GM18511 (cell line): ENCODE measurements around the gene HOXA4.

Experiments
- ATAC-seq: cut with Tn5 transposase; IDR thresholded peaks from one replicate; pipeline ENCODE4 v1.9.1; 2021; ENCODE audit warnings: mild to moderate bottlenecking, moderate library complexity; ENCODE audit not compliant: unreplicated experiment

HOXA4 gene

DNA sequence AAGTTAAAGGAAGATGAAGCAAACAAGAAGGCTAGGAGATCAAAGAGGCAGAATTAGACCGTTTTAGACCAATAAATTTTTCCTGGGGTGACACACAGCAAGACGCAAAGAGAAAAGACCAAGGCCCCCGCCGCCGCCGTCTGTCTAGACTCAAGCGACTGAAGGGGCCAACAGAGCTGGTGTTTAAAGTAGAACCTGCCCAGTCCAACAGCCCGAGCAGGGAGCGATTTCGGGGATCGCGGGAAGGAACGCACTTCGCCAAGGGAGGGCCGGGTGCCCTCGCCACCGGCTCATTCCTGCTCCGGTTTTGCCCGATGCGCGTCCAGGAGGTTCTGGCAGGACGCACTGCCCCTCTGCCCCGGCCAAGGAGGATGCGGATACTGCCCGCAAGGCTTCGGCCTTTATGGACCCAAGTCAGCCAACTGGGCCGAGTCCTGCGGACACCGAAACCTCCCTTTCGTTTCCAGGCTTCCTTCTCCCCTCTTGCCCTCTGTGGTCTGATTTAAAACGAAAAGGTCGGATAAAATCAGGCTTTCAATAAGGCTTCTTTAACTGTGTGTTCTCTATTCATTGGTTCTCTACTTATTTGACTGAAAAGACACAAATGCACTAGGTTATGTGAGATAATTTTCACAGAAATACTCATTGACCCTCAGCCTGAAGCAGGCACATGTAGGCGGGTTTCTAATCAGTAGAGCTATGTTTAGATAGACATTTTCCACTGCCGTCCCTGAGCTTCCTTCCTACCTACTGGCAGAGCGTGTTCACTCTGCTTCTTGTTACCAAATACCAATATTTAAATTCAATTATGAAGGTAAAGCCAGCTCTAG, 28.1 kb upstream of the HOXA4 start:
- ATAC-seq: no peak

DNA sequence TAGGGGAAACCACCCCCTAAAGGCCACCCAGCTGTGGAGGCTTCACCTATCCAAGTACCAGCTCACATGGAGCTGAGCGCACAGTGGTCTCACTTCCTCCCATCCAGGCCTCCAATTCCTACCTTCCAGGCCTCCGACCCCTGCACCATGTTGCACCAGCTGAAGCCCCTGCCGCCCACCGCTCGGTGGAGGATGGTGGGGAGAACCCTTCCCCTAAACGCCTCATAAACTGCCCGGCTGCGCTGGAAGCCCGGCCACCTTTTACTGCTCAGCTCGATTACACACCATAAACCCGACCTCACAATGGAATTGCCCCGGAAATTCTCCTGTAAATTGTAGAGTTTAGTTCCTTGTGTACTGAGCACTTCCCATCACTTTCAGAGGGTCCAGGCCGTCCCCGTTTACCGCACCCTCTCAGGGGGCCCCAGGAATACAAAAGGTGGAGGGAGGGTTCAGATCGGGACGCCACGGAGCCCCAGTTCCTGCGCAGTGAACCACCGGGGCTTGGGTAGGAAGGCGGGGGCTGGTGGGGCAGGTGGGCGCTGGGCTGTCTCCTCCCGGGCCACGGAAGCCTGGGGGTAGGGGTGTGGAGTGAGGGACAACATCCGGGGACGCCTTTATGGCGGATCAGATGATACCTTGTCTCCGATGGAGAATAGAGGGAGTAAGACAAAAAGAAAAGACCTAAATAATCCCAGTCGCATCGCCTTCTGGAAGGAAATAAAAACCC, 27.3 kb upstream of the HOXA4 start:
- no peak for ATAC-seq

DNA sequence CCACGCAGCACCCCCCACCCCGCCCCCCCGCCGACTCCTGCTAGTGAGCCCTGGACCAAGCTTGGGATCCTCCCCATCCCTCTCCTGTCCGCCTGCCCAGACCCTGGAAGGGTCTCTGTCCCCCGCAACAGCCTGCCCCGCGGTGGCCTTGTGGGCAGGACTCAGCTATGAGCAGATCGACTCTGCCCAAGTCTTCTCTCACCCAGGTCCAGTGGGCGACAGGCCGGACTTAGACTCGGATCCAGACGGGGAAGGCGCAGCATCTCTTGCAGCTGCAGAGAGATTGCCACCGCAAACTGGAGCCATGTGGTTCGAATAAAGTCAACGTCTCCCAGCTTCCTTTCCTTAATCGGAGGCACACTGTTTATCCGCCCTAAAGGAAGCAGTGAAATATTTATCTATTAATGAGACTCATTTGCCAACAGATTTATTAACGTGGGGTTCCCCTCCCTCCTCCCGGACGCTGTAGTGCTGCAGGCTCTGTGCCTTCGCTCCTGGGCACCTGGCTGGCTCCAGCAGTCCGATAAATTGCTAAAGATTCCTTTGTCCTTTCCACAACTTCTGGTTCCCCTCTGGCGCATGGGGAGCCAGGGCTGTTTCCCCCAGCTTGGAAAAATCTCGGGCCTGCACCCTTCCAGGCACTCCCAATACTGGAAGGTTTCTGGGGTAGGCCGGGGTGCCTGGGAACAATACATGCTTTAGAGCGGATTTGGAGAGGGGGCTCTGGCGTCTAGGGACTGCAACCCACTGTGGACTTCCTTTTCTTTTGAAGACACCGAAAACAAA, 26.6 kb upstream of the HOXA4 start:
- ATAC-seq: no peak

DNA sequence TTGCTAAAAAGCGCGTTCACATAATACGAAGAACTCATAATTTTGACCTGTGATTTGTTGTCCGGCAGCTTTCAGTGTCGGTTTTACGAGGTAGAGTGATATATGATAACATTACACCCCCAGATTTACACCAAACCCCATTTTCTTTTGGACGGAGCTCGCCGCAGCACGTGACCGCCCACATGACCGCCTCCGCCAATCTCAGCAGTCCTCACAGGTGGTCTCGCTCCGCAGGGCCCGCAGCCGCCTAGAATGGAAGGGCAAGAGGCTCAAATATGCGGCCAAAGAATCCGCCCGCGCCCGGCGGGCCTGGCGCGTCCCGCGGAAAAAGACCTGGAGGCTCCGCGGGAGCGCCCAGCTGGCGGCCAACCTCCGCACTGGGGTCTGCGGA, 25.9 kb upstream of the HOXA4 start, which contains the start of gene HOXA7:
HOXA7 (minus strand) TSS at position 168 of the 391 bp plus-strand sequence; CDS start at position 38, 130 bp downstream.
- no peak for ATAC-seq

DNA sequence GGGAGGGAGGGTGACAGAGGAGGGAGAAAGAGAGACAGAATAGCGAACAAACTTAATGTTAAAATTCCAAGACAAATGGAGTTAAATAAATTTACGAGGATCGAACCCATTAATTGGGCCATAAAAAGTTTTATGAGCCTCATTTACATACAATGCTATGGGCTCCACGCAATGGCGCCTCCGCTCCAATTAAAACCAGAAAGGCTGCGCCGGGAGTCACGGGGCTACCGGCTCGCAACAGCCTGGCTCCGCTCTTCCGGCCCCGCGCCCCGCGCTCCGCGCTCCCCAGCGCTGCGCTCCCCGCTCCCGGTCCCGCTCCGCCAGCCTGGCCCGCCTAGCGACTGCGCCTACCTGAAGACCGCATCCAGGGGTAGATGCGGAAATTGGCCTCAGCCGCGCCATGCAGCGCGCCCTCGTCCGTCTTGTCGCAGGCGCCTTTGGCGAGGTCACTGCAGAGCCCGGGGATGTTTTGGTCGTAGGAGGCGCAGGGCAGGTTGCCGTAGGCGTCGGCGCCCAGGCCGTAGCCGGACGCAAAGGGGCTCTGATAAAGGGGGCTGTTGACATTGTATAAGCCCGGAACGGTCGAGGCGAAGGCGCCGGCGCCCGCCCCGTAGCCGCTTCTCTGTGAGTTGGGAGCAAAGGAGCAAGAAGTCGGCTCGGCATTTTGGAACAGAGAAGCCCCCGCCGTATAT, 25.4 kb upstream of the HOXA4 start:
- ATAC-seq: no peak

DNA sequence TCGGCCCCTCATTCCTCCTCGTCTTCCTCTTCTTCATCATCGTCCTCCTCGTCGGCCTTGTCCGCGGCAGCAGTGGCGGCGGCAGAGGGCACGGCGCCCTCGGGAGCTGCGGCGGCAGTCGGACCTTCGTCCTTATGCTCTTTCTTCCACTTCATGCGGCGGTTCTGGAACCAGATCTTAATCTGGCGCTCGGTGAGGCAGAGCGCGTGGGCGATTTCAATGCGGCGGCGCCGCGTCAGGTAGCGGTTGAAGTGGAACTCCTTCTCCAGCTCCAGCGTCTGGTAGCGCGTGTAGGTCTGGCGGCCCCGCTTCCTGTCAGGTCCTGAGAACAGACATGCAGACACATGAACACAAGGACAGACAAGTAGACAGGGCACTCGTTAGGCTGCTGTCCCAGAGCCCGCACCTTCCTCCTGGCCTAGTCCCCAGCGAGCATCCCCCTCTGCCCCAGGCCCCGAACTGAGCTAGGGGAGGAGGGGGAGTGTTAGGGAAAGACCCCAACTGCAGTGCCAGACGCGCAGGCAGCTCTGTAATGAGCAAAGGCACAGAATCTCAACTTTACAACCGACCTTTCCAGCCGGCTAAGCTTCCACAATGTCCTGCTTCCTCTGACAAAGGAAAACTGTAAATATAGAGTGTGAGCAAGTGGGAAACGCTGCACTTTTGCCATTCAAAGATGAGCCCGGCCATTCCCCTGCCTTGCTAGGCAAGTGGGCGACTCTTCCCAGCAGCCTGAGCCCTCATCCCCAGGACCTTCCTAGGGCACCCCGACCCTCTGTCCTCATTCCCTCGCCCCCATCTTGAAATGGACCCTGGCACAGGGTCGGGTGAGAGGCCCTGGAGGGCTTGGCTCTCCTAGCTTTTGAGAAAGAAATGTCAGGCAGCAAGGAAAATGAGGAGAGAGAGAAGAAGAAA, 24.6 kb upstream of the HOXA4 start:
- ATAC-seq: no peak

DNA sequence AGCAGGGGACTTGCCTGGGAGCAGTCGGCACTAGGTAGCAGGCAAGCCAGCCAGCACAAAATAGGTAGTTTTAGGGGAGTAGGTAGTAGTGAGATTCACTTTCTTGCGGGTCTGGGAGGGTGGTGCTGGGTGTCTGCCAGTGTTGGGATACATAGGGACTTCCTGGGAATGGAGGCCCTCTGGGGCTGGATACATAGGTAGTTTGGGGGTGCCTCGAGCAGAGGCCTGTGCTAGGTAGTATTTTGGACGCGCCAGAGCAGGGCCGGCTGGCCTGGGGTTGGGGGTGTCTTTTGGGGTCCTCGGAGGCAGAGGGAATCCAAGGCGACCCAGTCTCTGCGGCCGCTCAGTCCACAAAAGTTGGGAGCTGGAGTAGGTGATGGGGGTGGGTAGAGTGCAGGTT, 23.8 kb upstream of the HOXA4 start:
- no peak for ATAC-seq

DNA sequence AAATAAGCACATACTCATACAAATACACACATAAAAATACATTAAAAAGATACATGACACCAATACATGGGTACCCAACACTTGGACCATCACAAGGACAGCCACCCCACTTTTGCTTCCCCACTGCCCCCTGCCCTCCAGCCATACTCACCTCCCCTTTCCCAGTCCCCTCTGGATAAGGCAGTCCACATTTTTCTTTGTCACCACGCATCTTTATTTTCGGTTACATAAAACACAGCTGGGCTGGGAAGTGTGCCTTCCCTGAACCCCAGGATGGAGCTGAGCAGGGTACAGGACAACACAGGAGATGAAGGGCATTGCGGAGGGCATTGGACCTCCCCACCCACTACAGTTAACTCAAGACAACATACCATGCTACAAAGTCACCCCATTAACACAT, 23.0 kb upstream of the HOXA4 start:
- no peak for ATAC-seq

DNA sequence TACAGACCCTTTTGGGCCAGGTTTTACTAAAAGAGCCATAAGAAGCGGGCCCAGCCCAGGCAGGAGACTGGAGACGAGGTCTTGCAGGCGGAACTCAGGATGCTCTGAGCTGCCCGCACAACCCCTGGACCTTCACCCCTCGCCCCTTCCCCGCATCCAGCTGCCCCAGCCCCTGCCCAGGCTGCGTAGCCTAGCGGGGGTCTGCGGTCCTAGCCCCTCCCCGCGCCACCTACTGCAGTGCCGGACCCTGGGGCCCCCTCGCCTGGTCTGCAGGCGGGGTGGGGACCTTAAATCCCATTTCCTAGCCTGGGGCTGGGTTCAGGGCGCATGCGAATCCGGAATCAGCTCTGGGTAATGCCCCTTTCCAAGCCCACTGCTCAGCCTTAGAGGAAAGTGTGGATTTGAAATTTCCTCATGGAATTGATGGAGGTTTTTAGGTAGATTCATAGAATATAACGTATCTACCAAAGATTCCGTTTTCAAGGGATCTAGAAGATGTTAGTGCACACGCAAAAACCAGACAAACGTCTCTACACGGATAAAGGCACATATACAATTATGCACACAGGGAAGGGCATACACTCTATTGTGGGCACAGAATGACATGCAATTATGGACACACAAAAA, 22.4 kb upstream of the HOXA4 start:
- ATAC-seq: no peak

DNA sequence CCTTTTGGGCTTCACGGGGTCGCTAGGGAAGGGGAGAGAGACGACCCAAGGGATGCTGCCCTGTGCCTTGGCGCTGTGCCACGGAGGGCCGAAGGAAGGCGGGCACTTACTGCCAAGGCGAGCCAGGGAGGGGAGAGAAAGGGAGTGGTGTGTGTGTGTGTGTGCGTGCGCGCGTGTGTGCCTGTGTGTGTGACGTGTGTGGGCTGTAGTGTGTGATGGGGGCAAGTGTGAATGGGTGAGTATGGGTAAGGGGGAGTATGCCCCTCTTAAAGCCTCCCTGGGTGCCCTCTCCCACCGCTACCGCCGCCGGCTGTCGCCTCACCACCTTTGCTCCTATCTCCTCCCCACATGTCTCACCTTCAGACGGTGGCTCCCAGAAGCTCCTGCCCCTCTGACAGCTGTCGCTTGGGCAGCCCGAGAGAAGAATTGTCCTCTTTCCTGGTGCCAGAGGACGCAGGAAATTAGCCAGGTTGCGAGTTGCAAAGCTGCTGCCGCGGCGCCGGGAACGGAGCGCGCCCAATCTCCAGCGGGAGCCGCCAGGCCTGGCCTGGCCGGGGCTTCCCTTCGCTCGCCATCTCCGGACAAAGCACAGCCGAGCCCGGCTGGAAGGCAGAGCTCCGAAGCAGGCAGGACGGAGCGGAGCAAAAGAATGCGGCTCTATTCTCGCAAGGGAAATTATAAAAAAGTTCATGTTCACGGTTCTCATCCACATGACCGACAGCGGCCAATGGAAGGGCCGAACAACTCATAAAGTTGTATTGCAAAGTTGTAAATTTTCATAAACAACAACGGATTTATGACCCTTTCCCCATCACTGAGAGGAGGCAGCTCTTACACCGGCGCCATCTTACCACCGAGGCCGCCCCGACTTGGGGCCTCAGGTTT, 21.6 kb upstream of the HOXA4 start, which contains the start of gene HOXA3:
HOXA3 (minus strand) TSS at position 653 of the 885 bp plus-strand sequence. CDS start 41,943 bp downstream, outside the sequence.
- no peak for ATAC-seq

DNA sequence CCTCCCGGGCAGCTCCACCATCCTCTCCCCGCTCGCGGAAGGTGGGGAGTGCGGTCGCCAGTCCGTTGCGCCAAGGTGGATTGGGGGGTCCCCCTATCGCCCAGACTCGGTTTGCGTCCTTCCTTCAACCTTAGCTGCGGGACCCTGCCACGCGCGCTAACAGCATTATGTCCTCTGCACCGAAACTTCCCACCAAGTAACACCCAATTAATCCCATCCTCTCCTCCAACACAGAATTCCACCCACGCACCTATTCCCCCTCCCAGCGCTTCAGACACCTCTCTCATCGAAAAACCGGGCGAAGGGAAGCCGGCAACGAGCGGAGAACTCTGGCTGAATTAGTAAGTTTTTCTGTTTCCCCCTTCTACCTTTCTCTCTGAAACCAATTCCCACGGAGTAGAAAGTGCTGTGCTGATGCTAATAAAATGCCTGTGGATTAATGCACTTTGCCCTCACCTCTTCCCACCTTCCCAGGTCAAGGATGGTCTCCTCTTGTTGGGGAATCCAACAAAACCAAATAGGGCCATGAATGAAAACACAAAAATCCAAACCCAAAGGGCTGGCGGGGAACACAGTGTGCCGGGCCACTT, 20.9 kb upstream of the HOXA4 start:
- no peak for ATAC-seq

DNA sequence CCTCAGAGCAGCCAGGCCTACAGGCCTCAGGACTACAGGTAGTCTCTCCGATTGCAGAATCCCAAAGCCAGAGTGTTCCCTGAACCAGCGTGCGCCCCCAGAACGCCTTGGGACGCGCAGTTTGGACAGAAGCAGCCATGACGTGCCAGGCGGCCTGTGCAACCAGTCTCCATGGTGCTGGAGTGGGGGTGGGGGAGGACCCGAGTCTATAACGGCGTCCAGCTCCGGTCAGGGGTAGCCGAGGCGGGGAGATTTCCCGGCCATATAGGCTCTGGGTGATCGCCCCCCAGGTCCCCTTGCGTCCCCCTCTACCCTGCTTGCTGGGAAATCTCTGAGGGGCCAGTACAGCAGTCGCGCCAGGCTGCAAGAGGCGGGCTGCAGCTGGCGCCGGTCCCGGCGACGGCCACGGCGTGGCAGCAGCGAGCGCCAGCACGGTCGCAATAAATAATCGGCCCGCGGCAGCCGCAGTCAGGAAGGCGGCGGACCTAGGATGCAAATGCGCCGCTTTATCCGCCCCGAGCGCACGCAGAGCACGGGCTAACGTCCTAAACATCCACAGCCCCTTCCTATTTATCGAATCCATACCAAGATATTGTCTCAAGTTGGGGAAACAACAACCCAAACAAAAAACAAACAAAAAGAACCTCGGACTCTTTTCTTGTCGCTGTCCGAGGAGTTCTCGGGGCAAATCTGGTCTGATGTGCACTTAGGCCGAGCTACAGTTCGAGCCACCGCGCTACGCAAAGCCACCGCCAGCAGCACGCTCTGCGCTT, 20.2 kb upstream of the HOXA4 start:
- peak; percentile 82 for ATAC-seq

DNA sequence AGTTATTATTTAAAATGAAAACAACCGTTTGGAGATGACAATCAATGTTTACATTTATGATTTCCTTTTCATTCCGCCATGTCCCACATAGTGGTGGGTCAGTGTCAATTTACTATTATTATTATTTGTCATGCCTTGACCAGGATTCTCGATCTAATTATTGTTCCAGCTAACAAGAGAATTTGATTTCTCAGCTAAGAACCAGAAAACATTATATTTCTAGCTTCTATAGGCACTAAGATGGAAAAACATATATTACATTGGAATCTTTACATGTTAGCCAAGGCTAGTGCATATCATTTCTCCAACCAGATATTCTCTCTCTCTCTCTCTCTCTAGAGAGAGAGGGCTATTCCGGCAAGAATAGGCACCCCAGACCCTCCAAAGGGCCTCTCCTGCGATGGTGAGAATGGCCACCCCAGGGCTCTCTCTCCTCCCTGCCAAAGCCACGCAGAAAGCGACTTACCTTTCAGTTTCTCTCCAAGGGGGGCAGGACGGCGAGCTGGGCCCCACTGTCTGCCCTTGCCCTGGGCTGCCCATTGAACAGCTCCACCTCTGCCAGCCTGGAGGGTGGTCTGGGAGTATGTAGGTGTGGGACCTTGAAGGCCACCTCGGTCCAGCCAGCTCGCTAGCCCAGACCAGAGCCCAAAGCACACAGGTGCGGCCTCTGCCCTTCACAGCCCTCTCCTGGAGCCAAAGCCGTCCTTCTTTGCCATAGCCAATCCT, 19.4 kb upstream of the HOXA4 start:
- ATAC-seq: peak; percentile 11

DNA sequence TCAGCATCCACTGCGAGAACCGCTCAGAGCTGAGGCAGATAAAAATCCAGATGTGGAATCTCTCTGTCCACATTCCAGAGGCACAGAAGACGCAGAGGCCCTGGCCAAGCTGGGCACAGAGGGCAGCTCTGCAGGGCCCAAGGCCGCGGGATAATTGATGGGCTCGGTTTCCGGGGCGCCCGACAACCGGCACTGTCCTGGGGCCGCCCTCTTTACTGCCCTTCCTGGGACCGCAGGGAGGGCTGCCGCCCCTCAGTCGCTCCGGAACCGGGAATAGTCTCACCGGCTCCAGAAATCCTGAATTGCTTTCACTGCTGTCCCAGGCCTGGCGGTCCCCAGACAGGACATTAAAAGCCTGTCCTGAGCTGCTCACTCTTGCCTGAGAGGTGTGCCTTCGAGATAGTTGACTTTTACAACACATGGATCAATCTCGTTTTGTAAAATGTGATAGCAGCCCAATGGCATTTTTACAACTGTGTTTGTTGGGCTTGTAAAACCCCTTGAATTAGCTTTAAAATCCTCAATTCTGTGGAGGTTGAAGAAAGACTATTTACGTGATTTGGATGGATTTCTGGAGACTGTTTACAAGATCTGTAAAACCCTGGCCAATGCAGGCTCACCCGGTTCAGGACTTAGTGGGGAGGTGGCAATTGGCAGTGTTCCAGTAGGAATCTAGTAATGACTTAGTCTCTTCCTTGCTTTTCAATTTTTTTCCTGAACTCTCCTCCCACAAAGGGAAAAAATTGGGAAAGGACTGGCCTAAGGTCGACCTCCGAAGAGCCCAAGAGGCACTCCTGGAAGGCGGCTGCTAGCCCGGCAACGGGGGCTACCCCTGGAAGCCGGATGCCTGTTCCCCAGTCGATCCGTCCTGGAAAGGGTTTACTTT, 18.4 kb upstream of the HOXA4 start:
- ATAC-seq: no peak

DNA sequence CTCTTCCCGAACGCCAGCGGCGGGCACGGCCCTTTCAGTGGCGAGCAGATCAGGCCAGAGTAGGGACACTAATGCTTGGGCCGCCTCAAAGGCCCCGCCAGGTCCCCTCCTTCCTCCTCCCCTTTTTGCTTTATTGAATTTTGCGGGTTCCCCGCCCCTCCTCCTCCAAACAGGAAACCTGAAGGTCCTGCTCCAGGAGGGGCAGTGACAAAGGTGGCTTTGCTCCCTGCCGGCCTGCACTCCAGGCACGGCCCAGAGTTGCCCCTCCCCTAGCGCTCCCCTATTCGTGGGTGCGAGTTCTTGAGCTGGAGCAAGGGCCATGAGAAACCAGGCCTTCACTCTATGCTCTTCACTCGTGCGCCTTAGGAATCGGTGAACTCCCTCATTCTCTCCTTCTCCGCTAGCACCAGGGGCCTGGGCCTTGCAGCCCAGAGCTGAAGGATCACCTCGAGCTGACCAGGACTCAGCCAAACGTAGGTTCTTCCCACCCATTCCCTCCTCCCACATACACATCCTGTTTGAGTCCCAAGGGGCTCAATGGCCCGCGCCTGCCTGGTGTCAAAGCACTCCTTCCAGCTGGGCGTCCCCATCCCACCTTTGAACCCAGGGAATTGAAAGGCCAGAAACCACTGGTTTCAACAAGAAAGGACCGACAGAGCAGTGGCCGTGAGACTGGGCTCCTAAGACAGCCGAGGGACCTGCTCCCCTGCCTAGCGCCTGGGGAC, 17.6 kb upstream of the HOXA4 start:
- ATAC-seq: no peak
